Right lung (tissue), 5 donors: ENCODE results near the gene MRPL38. TPM values are rescaled to one million over a fixed set of nuclear protein-coding genes. Genes with fewer than 3 reads are reported as not detected.
"Not testable (repeated sequence)": the region's sequence is repeated elsewhere in the genome, so short reads cannot be mapped to it uniquely, and the experiment has no call there.

ENCODE experiments used
- DNase-seq, 2 donors: peaks; one replicate each; pipeline ENCODE4 v3.0.0-alpha.2; 2013
- polyA plus RNA-seq, 5 donors: library from polyadenylated mRNA; unstranded; fragments of 120-200 nt; gene quantifications; one replicate each; pipeline versions ENCODE4 v1.2.1 to v1.2.3, GENCODE V29; 2013; ENCODE audit warnings: inconsistent platforms in 1 of 5, low replicate concordance in 1 of 5; ENCODE audit not compliant: insufficient read length in 5 of 5, insufficient read depth in 1 of 5

MRPL38 gene
- polyA plus RNA-seq, 5 donors, result 51.8 to 92.4 (median 73.1) TPM

GRCh38 chr17:75877752-75878173 is 26.9 kb downstream of the MRPL38 start:
- DNase-seq, result peak in 1 of 2 donors; percentile 68

GRCh38 chr17:75876938-75877751 is 27.5 kb downstream of the MRPL38 start:
- peak; percentile 88 to 91 for DNase-seq

GRCh38 chr17:75876190-75876937 is 28.3 kb downstream of the MRPL38 start:
- no peak for DNase-seq

- no peak for DNase-seq
Measured at GRCh38 chr17:75875940-75876189, 28.8 kb downstream of the MRPL38 start.

- no peak for DNase-seq
Measured at GRCh38 chr17:75875182-75875939, 29.3 kb downstream of the MRPL38 start.

- DNase-seq, result no peak
Measured at GRCh38 chr17:75874323-75875181, 30.1 kb downstream of the MRPL38 start.

- no peak for DNase-seq
Measured at GRCh38 chr17:75873587-75874322, 30.9 kb downstream of the MRPL38 start.

- peak in 1 of 2 donors; percentile 50 for DNase-seq
Measured at GRCh38 chr17:75872434-75873351, 32.0 kb downstream of the MRPL38 start.

GRCh38 chr17:75870228-75870627 is 34.5 kb downstream of the MRPL38 start:
- not testable (repeated sequence) for DNase-seq

GRCh38 chr17:75869282-75870141 is 35.2 kb downstream of the MRPL38 start:
- peak; percentile 77 to 88 for DNase-seq

GRCh38 chr17:75868730-75869281 is 35.9 kb downstream of the MRPL38 start:
- DNase-seq, result not testable (repeated sequence)

GRCh38 chr17:75865404-75866188 is 39.1 kb downstream of the MRPL38 start:
- peak in 1 of 2 donors; percentile 26 for DNase-seq

GRCh38 chr17:75864887-75865286 is 39.8 kb downstream of the MRPL38 start:
- DNase-seq, result not testable (repeated sequence)

GRCh38 chr17:75864448-75864871 is 40.2 kb downstream of the MRPL38 start:
- DNase-seq, result peak; percentile 94 to 97

GRCh38 chr17:75861927-75862317 is 42.8 kb downstream of the MRPL38 start:
- no peak for DNase-seq

- not testable (repeated sequence) for DNase-seq
Measured at GRCh38 chr17:75859358-75859757, 45.3 kb downstream of the MRPL38 start.

- peak in 1 of 2 donors; percentile 32 for DNase-seq
Measured at GRCh38 chr17:75856062-75856756, 48.5 kb downstream of the MRPL38 start.
